ENCODE results near the gene SPTBN1.

DNA sequence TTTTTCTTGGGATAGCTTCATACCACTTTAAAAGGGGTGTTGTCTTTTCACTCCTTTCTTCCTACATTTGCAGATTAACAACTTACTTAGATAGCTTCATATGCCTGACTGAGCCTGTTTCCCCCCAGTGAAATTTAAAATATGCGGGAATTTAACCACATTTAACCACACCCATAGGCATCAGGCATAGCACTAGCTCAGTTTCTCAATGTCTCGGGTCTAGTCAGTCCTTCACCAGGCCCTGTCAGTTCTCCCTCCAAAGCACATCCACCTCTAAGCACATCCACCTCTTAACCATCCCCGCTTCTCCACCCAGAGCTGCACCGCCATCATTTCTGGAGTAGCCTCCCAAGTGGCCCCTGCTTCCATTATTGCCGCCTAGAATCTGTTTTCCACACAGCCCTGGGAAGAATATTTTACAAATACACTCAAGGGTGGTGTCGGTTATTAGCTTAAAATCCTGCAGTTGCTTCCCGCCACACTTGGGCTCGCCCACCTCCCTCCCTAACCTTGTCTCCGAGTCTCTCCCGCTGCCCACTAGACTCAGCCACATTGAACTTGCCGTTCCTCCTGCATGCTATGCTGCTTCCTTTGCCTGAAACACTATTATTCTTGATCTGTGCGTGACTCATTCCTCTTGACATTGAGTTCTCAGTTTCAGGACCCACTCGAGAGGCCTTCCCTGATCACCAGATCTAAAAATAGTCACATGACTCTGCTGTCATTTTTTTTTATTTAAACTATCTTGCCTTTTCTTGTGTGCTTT is 68.3 kb downstream of the SPTBN1 start:
- TF ChIP-seq, protein P1, sequence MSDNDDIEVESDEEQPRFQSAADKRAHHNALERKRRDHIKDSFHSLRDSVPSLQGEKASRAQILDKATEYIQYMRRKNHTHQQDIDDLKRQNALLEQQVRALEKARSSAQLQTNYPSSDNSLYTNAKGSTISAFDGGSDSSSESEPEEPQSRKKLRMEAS (IDR thresholded peaks at IDR 0.05; ENCODE audit: insufficient read depth, insufficient read length) = no peak
- TF ChIP-seq, protein P2, sequence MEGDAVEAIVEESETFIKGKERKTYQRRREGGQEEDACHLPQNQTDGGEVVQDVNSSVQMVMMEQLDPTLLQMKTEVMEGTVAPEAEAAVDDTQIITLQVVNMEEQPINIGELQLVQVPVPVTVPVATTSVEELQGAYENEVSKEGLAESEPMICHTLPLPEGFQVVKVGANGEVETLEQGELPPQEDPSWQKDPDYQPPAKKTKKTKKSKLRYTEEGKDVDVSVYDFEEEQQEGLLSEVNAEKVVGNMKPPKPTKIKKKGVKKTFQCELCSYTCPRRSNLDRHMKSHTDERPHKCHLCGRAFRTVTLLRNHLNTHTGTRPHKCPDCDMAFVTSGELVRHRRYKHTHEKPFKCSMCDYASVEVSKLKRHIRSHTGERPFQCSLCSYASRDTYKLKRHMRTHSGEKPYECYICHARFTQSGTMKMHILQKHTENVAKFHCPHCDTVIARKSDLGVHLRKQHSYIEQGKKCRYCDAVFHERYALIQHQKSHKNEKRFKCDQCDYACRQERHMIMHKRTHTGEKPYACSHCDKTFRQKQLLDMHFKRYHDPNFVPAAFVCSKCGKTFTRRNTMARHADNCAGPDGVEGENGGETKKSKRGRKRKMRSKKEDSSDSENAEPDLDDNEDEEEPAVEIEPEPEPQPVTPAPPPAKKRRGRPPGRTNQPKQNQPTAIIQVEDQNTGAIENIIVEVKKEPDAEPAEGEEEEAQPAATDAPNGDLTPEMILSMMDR (IDR thresholded peaks at IDR 0.05; ENCODE audit: extremely low read depth in 1 of 2, insufficient read depth in 1 of 2, low read depth in 1 of 2, low read length in 2 of 2) = no peak
- TF ChIP-seq POLR2AphosphoS5 (IDR thresholded peaks at IDR 0.05; ENCODE audit: insufficient read depth, low read depth, low read length) = no peak
